Hematopoietic multipotent progenitor cell treated with erythropoietin and hydrocortisone succinate and interleukin-3 and kit ligand, for 4 days (in vitro differentiated cells): ENCODE data around the gene BBS9.
A peak's percentile ranks its signal among the peaks of the same experiment; 100 is the strongest.

ENCODE experiments used
- DNase-seq: peaks from one replicate; pipeline ENCODE4 v3.0.0-alpha.2; 2015

Gene BBS9

DNA sequence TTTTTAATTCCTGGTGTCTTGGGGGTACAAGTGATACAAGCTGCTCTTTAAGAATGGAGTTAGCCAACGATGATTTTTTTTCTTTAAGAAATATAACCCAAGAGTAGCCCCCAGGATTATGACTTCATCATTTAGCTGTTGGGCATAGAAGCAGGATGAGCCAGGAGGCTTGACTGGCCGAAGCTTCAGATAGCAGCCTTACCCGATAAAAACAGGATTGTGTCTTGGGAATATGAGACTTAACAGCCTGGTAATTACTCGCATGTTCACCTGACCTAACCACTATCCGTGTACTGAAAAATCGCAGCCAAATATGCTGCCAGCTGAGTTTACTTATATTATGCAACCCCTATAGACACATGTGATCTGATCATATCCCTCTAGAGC, 430.0 kb downstream of the BBS9 start:
- no peak for DNase-seq

DNA sequence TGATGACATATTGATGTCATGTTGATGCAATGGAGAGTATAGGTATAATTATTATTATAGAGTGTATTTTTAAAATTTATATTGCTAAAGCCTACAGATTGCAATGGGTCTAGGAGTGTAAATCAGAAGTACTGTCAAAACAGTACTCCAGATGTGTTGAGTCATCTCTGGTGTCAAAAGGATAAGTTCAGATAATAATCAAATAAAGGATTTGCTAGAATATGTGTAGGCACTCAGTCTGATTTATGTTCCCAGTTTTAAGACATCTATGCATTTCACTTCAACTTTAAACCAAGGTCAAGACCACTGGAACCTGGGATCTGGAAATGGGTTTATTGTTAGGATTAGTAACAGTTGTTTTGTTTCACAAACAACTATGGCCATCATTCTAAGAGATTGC, 433.6 kb downstream of the BBS9 start:
- DNase-seq = no peak

DNA sequence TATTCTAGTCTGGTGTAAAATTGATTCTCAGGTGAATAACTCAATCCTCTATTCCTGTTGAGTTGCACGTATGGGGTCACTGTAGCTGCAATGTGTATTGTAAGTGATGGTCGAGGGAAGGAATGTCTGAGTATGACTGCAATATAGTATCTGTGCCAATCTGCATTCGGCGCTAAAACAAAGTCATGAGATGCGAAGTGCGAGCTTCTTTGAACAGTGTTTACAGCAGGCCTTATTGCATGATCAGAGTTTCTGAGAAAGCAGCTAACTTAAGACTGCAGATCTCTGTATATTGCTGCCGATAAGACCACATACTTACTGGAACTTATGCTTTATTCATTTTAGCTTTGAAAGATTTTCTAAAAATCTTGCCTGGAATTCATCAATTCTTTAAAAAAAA, 434.3 kb downstream of the BBS9 start:
- DNase-seq = no peak

DNA sequence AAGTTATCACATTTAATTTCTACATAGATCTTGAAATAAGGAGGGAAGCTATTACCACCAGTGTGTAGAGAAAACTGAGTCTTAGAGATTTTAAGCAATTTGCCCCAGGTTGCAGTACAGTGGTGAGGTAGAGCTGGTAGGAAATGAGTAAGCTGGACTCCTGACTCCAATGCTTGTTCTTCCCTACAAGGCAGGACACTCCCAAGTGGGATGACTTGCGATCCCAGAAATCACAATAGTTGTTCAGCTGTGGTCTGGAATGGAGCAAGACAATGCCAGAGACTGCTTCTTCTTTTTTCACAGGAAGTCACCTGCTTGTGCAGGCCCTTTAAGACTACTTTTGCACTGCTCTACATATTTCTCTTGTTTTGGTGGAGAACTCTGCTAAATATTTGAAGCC, 448.8 kb downstream of the BBS9 start:
- DNase-seq = no peak

DNA sequence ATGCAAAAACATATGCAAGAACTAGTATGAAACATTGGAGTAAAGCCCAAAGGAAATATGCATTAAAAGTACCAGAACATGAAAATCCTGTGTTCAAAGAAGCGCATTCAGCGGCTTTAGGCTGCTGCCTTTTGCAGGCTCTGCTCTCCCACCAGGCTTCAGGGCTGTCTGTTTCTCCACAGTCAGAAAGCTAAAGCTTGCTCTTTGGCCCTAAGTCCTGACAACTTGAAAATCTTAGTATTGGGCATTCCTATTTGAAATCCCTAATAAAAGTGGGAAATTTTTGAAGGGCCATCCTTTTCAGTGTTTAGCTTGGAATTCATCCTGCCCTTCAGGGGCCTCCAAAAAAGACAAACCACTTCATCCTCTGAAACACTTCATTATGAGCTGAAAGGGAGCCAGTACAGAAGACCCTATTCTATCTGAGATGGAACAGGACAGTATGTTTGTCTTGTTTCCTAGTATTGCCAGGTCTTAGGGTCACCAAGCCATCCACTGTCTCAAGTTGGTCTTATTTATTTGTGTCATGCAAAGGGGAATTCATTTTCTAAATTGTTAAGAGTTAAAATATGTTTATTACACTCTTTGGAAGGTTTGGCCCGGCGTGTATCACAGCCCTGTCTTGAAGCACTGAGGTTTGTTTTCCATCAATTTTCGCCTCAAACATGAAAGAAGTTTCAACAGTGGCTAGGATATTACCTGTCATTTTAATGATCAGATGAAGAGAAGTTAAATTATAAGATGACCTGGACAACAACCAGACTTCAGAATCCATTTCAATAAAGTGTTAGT, 449.7 kb downstream of the BBS9 start:
- no peak for DNase-seq

DNA sequence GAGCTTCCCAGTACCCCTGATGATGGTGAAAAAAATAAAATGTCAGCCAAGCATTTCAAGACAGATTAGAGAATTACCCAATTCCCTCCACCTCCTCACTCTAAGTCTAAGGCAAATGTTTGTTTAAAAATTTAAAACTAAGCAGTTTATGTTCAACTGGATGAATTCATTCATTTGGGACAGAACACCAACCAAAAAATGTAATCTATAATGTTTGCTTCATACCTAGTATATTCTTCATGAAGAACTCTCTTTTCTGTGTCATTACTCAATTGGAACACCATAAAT, 450.3 kb downstream of the BBS9 start:
- no peak for DNase-seq

DNA sequence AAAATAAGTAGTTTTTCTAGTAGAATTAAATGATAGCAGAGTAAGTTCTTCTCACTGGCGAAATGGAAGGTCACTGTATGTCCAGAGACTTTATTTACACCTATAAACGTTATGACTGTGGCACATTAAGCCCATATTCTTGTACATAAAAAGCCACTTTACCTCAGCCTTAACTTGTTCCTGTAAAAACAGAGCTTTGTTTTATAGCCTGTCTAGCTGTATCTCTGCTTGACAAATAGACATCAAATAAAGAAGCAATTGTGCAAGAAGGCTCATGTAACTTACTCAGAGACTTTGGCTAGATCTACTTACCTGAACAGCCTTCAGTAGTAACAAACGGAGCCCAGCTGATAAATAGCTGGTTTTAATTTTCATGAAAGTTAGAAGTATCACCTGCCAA, 451.9 kb downstream of the BBS9 start:
- DNase-seq = no peak

DNA sequence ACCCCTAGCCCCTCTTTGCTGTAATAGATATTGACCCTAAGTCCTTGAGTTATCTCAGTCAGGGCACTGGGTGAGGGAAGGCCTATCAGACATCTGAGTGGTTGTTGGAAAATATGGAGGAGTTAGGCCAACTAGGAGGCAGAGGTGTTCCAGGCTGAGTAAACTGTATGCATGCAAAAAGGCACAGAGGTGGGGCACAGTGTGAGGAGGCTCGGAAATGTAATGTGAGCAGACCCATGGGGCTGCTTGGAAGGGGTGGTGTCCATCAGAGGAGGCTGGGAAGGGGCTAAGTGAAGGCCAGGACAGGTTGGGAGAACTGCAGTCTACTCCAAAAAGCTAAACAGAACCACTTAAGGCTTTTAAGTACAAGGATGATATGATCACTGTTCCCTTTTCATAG, 452.7 kb downstream of the BBS9 start:
- no peak for DNase-seq

DNA sequence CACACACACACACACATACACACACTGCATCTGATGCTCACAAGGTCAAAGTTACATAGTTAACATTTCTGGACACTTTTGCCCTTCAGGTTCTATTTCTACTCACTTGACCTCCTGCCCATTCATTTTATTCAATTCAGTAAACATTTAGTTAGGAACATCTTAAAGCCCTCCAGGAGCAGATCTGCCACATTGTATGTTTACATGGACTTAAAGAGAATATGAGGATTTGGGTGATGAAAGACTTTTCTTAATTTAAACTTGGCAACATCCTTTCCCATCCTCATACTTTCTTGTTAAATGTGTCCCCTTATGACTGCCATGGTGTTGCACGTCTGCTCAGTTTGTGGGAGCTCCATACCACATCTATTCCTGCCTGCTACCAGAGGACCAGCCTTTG, 453.2 kb downstream of the BBS9 start:
- DNase-seq = no peak

DNA sequence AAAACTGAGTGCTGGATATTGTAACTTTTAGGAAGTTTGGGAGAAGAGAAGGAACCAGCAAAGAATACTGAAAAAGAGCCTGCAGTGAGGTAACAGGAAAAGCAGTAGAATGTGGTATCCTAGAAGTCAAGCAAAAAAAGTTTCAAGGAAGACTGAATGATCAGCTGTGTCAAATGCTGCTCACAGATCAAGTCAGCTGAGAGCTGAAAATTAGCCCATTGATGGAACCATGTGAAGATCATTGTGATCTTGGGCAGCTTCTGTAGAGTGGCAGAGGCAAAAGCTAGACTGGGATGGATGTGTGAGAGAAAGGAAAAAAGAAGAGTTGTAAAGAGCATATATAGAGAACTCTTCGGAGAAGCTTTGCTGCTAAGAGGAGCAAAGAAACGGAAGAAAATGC, 460.5 kb downstream of the BBS9 start:
- DNase-seq = no peak

DNA sequence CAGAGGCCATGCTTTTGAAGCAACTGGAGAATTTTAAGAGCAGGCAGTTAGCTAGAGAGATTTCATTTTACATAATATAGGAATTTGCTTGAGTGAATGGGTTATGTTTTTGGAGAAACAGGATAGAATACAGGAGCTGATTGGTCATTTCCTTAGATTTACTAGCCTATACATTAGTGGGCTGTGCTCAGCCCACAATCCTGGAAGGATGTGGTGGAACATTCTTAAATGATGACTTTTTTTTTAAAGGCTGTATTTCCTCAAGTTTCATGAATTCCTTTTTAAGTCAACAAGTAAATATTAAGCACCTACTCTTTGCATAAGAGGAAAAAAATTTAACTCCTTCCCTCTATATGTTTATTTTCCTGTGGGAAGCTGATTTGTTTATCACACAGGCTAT, 461.6 kb downstream of the BBS9 start:
- no peak for DNase-seq

DNA sequence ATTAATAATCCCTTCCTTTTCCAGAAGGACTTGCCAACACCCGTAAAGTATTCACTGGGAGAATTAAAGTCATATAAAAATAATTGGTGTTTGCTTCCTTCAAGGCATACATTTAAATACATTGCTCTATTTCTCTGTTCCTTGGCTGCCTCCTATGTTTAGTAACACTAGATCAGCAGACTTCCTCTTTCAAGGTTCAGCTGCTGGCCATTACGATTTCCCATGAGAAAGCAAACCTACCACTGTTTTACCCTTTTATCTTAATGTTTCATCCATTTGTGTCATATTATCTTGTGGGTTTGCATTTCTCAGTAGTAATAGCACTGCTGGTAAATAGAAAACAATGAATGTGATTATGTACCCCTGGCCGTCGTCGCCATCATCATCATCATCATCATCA, 462.1 kb downstream of the BBS9 start:
- peak; percentile 60 for DNase-seq

DNA sequence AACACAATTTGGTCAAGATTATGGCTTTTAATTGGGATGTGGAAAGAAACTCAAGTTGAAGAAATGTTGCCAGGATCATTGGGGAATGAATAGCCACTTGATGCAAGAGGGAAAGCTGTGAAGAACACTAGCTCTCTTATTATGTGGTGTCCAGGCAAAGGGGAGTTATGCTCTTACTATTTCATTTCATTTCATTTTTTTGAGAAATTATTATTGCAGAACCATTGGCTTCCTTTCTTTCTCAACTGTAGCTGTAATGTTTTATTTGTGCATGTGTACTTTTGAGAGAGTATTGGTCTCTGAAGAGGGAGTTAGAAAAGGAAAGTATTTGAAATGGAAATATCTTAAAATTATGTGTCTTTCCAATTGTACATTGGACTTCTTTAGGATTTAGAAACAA, 463.4 kb downstream of the BBS9 start:
- DNase-seq = no peak

DNA sequence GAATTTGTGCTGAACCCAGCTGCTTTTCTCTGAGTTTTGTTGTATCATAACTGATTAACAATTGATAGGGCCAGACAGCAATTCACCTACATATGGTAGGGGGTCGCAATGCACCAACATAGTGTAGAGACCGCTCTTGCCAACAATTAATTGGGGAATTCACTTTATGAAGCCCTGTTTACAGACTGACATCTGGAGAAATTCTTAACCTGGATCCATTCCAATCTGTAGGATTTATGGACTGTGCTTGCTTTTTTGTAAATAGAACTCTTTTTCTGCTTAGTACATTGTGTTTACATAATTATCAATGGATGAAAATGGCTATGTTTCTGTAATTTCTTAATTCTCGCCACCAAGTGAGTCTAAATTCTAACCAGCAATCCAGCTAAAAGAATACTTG, 464.2 kb downstream of the BBS9 start:
- no peak for DNase-seq

DNA sequence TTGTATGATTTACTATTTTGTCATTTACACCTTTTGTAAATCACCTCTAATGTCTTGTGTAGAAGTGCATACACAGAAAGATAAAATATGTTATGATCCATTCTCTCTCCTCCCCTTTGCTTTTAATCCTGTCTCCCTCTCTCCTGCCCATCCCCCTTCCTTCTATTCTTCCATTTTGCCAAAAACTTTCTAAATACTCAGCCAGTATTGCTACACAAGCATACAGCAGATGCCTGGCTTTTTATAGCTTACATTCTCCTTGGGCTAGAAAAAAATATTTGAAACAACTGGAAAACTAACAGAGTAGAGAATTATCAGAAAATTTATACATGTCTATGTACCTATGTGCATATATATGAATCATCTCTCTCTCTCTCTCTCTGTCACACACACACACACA, 467.3 kb downstream of the BBS9 start:
- DNase-seq = no peak

DNA sequence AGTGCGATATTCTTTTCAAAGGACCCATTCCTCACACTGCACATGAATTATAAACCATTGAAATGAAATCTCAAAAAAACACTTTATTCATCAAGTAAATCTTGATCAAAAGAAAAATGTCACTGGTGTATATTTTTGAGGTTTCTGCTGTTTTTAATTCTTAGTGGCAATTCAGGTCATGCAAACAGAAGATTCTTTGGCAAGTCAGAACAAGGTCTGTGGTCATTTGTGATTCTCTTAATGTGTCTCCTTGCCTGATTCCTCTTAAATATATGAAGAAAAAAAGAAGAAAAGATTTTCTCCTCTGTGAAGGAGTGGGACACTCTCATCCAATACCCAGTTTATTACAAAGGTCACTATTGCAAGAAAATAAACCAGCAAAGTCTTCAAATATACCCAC, 467.8 kb downstream of the BBS9 start:
- DNase-seq = no peak

DNA sequence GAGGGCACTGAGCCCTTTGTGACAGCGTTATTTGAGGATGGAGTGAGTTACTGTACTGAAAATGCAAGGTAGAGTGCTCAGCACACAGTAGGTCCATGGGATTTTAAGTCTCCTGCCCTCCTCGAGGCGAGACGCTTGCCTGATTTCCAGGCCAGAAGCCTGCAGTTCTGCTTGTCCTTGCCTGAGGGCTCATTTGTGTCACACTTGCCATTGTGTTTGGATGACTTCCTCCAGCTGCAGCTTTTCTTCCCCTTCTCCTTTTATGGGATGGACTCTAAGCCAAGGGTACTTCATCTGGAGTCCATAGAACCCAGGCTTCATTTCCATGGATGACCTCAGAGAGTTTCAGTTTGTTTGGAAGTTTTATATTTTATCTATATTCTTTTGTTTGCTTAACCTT, 471.7 kb downstream of the BBS9 start:
- DNase-seq = no peak

DNA sequence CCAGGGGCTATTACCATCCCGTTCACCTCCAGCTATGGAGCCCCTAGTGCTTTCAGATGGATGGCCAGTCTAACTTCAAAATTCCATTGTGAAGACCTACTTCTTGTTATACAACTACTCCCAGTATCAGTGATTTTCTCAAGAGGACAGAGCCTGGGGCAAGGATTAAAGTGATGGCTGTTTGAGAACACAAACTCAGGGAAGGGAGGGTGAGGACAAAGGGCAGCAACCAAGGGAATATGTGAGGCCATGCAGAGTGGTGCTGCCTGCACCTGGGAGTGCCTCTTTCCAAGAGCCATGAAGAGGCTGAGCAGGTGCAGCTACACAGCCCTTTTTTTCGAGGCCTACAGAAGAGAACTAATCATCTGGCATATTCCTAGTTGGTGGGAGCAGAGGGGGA, 472.5 kb downstream of the BBS9 start:
- DNase-seq = no peak

DNA sequence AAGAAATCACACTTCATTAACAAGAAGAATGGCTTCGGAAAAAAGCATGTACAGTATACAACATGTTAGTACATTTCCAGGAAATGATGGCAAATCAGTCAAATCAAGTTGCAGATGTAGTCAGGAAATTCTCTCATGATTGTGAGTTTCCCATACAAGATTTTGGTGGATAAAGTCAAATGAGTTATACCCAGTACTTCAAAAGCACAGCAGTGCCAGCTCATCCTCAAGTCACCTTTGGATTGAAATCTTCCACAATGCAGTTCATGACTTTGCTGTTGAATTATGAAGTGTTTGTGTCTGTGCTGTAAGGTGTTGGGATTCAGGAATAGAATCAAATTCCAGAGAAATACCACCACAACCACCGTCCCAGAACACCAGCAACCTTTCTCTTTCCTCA, 474.7 kb downstream of the BBS9 start:
- DNase-seq = no peak

DNA sequence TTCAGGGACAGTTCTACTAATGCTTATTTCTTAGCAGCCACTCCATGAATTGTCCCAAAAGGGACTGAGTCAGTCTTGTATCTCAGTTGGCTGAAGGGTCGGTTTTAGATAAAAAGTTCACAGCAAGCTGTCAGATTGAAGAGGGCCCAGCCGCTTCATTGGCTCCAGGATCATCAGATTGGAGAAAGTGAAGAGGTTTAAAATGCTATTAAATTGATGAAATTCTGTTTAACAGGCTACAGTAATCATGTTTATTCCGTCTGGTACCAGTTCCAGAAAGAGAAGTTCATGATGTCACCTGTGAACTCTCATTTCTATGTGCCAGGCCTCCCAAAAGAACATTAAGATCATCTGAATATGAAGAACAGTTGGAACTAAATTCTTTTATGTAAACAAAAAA, 481.6 kb downstream of the BBS9 start:
- no peak for DNase-seq

DNA sequence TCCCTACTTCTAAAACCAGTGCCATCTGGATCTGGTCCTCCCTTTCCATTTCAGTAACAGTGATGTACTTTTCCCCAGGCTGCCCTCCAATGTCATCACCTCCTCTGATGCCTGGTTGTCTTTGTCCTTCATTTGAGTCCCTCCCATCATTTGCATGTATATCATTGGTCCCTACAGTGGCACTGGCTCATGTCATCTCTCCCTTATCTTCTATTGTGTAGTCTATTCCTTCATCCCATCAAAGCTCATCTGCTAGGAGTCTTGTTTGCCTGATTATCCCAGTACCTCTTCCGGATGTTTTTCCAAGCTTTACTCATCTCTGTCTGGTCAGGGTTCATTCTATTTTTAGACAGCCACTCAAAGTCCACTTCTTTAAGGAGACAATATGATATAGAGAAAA, 483.1 kb downstream of the BBS9 start:
- no peak for DNase-seq

DNA sequence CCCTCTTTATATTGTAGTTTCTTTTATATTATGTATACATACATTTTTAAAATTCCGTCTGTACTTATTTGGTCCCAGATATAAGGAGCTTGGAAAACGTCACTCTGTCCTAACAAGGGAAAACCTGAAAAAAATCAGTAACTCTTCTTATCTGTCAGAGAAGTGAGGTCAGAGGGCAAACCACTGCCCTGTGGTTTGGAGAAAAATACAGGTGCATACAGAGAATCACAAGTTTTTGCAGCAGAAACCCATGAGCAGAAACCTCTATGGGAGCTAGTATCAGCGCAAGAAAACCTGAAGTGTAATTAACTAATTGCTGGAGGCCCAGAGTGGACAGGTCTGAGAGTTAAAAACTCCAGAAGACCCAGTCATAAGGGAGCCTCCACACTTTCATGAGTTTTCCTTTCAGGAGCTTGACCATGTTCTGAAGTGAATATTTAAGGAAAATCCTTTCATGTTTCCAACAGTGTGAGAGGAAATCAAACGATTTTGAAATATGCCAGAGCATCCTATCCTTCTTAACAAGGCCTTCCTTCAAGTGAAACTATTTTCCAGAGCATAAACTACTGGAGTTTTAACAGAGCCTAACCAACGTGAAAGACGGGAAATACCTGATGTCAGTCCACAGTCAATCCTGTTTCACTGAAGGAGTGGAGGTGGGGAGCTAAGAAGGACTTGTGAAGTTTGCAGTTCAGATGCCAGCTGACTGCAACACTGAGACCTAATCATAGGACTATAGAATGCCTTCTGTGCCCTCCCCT, 485.2 kb downstream of the BBS9 start:
- no peak for DNase-seq

DNA sequence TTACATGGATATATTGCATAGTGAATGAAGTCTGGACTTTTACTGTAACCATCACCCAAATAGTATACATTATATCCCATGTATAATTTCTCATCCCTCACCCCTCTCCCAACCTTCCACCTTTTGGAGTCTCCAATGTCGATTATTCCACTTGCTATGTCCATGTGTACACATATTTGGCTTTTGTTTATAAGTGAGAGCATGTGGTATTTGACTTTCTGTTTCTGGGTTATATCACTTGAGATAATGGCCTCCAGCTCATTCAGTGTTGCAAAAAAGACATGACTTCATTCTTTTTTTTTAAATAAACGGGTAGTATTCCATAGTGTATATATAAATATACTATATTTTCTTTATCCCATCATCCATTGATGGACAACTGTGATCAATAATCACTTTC, 487.4 kb downstream of the BBS9 start:
- no peak for DNase-seq

DNA sequence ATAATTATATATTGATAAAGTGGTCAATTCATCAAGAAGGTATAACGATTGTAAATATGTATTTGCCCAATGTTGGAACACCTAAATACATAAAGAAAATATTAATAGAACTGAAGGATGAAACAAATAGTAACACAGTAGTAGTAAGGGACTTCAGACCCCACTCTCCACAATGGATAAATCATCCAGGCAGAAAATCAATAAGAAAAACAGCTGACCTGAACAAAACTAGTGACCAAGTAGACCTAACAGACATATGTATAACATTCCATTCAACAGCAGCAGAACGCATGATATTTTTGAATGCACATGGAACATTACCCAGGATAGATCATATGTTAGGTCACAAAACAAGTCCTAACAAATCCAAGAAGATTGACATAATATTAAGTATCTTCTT, 489.9 kb downstream of the BBS9 start:
- DNase-seq = no peak

DNA sequence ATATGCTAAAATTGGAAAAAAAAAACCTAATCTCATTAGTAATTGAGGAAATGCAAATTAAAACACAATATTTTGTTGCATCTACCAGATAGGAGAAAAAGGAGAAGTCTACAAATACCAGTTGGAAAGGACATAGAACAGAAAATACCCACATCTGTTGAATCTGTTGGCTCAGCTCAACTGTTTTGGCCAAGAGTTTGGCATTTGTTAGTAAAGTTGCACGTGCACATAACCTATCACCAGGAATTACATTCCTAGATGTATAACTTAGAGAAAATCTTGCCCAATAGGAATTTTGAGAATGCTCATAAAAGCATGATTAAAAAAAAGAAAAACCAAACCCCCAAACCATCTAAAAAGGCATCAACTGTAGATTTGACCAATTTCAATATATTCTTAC, 493.9 kb downstream of the BBS9 start:
- no peak for DNase-seq
